Measurements from ENCODE around the gene RMND1. TPM values are rescaled to one million over a fixed set of nuclear protein-coding genes. Genes with fewer than 3 reads are reported as not detected.

RMND1 gene
- total RNA-seq, 1 donor from 2014 or later = 27.4 TPM

DNA sequence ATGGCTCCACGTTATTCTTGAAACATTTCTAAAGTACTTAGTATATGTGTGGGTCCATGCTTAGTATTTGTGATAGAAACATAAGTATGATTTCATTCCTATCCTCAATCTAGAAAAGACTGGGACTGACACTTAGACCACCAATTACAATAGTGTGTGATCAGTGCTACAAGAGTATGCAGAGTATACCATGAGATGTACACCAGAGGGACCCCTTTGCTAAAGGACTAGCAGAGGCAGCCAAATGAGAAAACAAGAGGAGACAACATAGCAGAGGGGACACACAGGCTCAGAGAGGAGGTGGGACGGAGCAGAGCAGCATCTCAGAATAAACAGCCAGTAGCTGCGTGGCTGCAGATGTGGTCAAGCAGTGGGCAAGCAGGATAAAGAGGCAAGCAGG, 21.0 kb downstream of the RMND1 start:
- DNase-seq (ENCODE audit: low read depth, low spot score) = no peak
- peak overlapping the region; percentile 76 for H3K27ac Mint-ChIP-seq (ENCODE audit: unreplicated experiment)

DNA sequence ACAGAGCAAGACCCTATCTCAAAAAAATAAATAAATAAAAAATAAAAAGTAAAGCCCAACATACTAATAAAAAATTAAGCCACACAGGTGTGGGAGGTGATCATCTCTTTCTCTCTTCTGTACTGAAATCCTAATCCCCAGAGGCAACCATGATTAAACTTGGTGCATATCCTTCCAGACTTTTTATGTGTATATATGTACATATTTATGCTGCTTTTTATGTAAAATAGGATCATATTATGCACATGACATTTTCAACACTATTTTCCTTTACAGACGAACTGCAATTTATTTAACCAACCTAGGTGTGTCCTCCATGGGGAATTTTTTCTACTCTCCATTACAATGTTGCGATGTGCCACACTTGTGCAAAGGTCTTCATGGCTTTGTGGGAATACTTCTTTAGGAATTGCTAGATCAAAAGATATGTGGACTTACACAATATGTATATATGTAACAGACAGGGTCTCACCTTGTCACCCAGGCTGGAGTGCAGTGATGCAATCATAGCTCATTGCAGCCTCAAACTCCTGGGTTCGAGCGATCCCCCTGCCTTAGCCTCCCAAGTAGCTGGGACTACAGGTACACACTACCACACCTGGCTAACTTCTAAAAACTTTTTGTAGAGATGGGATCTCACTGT, 23.7 kb downstream of the RMND1 start:
- DNase-seq (ENCODE audit: low read depth, low spot score) = no peak
- H3K9me3 Mint-ChIP-seq = no peaks in the 10 kb centered on the region
- H3K36me3 Mint-ChIP-seq (ENCODE audit: low read depth) = peaks cover 21% of the 10 kb centered on the region
- peaks cover 7% of the 10 kb centered on the region for H3K4me1 Mint-ChIP-seq
- H3K27ac Mint-ChIP-seq (ENCODE audit: unreplicated experiment) = no peak overlapping the region
- H3K4me3 Mint-ChIP-seq = no peak overlapping the region
- TF ChIP-seq, protein P1, sequence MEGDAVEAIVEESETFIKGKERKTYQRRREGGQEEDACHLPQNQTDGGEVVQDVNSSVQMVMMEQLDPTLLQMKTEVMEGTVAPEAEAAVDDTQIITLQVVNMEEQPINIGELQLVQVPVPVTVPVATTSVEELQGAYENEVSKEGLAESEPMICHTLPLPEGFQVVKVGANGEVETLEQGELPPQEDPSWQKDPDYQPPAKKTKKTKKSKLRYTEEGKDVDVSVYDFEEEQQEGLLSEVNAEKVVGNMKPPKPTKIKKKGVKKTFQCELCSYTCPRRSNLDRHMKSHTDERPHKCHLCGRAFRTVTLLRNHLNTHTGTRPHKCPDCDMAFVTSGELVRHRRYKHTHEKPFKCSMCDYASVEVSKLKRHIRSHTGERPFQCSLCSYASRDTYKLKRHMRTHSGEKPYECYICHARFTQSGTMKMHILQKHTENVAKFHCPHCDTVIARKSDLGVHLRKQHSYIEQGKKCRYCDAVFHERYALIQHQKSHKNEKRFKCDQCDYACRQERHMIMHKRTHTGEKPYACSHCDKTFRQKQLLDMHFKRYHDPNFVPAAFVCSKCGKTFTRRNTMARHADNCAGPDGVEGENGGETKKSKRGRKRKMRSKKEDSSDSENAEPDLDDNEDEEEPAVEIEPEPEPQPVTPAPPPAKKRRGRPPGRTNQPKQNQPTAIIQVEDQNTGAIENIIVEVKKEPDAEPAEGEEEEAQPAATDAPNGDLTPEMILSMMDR (conservative IDR thresholded peaks at IDR 0.05) = no peak
- H3K27me3 Mint-ChIP-seq (ENCODE audit: low read depth) = no peaks in the 10 kb centered on the region

More for the DNA sequence above, 21.0 kb downstream of the RMND1 start:
- no peak overlapping the region for H3K4me3 Mint-ChIP-seq
- H3K36me3 Mint-ChIP-seq (ENCODE audit: low read depth) = peaks cover 13% of the 10 kb centered on the region
- H3K27me3 Mint-ChIP-seq (ENCODE audit: low read depth) = no peaks in the 10 kb centered on the region
- H3K4me1 Mint-ChIP-seq = peaks cover 7% of the 10 kb centered on the region
- no peaks in the 10 kb centered on the region for H3K9me3 Mint-ChIP-seq
- TF ChIP-seq, protein P1 (conservative IDR thresholded peaks at IDR 0.05) = peak; percentile 32

- Mint-ChIP-seq H3K4me1 (no peaks in the 10 kb centered on the region), H3K27ac (ENCODE audit: unreplicated experiment) (peak overlapping the region; percentile 62), H3K27me3 (ENCODE audit: low read depth) (no peaks in the 10 kb centered on the region), H3K9me3 (no peaks in the 10 kb centered on the region), H3K4me3 (no peak overlapping the region), H3K36me3 (ENCODE audit: low read depth) (peaks cover 21% of the 10 kb centered on the region)
- no peak for DNase-seq (ENCODE audit: low read depth, low spot score)
- TF ChIP-seq, protein P1 (conservative IDR thresholded peaks at IDR 0.05) = no peak
Observed at GRCh38 chr6:151425561-151425960, 26.4 kb downstream of the RMND1 start.

- no peaks in the 10 kb centered on the region for H3K9me3 Mint-ChIP-seq
- H3K4me3 Mint-ChIP-seq = no peak overlapping the region
- no peak for DNase-seq (ENCODE audit: low read depth, low spot score)
- no peaks in the 10 kb centered on the region for H3K4me1 Mint-ChIP-seq
- H3K36me3 Mint-ChIP-seq (ENCODE audit: low read depth) = peaks cover 21% of the 10 kb centered on the region
- no peaks in the 10 kb centered on the region for H3K27me3 Mint-ChIP-seq (ENCODE audit: low read depth)
- TF ChIP-seq, protein P1 (conservative IDR thresholded peaks at IDR 0.05) = no peak
- no peak overlapping the region for H3K27ac Mint-ChIP-seq (ENCODE audit: unreplicated experiment)
Observed at GRCh38 chr6:151422981-151423380, 28.9 kb downstream of the RMND1 start.

- H3K4me3 Mint-ChIP-seq = no peak overlapping the region
- H3K27ac Mint-ChIP-seq (ENCODE audit: unreplicated experiment) = no peak overlapping the region
- TF ChIP-seq, protein P1 (conservative IDR thresholded peaks at IDR 0.05) = no peak
- no peaks in the 10 kb centered on the region for H3K9me3 Mint-ChIP-seq
- peaks cover 32% of the 10 kb centered on the region for H3K36me3 Mint-ChIP-seq (ENCODE audit: low read depth)
- H3K27me3 Mint-ChIP-seq (ENCODE audit: low read depth) = no peaks in the 10 kb centered on the region
- no peaks in the 10 kb centered on the region for H3K4me1 Mint-ChIP-seq
- no peak for DNase-seq (ENCODE audit: low read depth, low spot score)
Observed at GRCh38 chr6:151417477-151417876, 34.4 kb downstream of the RMND1 start.

All from neural crest cell (in vitro differentiated cells).